Neuronal stem cell (in vitro differentiated cells): ENCODE data around the gene ISCU.
A peak's percentile ranks its signal among the peaks of the same experiment; 100 is the strongest.
"Not testable (repeated sequence)": the region's sequence is repeated elsewhere in the genome, so short reads cannot be mapped to it uniquely, and the experiment has no call there.

ENCODE experiments used
- DNase-seq: peaks from one replicate; pipeline ENCODE4 v3.0.0-alpha.2; 2013; ENCODE audit warnings: low spot score
- H2AFZ ChIP-seq: one replicate; pipeline ENCODE4 v1.6.1; 2013; ENCODE audit warnings: mild to moderate bottlenecking, low read length, inconsistent platforms
- H2AK5ac ChIP-seq: 2 replicates; pipeline ENCODE4 v1.6.1; 2013; ENCODE audit warnings: low read depth, mild to moderate bottlenecking, inconsistent platforms, low read length, moderate library complexity, mixed read lengths
- H2BK120ac ChIP-seq: 2 replicates; pipeline ENCODE4 v1.6.1; 2013; ENCODE audit warnings: low read depth, mild to moderate bottlenecking, inconsistent platforms, low read length, moderate library complexity, mixed read lengths
- H2BK12ac ChIP-seq: one replicate; pipeline ENCODE4 v1.6.1; 2013; ENCODE audit warnings: low read length, inconsistent platforms
- H2BK15ac ChIP-seq: 2 replicates; pipeline ENCODE4 v1.6.1; 2013; ENCODE audit warnings: mild to moderate bottlenecking, low read length, inconsistent platforms, mixed read lengths
- H2BK5ac ChIP-seq: one replicate; pipeline ENCODE4 v1.6.1; 2013; ENCODE audit warnings: inconsistent platforms, mild to moderate bottlenecking, low read length, moderate library complexity
- H3K14ac ChIP-seq: one replicate; pipeline ENCODE4 v1.6.1; 2013; ENCODE audit warnings: low read length, inconsistent platforms
- H3K18ac ChIP-seq: 2 replicates; pipeline ENCODE4 v1.6.1; 2013; ENCODE audit warnings: low read length, inconsistent platforms
- H3K23ac ChIP-seq: 2 replicates; pipeline ENCODE4 v1.6.1; 2013; ENCODE audit warnings: low read depth, mild to moderate bottlenecking, mixed read lengths, low read length, inconsistent platforms; ENCODE audit not compliant: poor library complexity
- H3K27ac ChIP-seq: replicated peaks from 3 replicates; pipeline ENCODE4 v1.5.1; 2013; ENCODE audit warnings: low read length, inconsistent platforms
- H3K27me3 ChIP-seq, 3 experiments: 2 replicates each; pipeline ENCODE4 v1.6.1; 2013; ENCODE audit warnings: low read length in 3 of 3, mild to moderate bottlenecking in 2 of 3, inconsistent platforms in 1 of 3, low read depth in 1 of 3, mixed read lengths in 1 of 3, moderate library complexity in 1 of 3; ENCODE audit not compliant: control insufficient read depth in 3 of 3, insufficient read depth in 3 of 3
- H3K36me3 ChIP-seq, 2 donors: replicated peaks in 1 of 2; 2 replicates each; pipeline ENCODE4 v1.6.1; 2013; ENCODE audit warnings: low read length in 2 of 2; ENCODE audit not compliant: control insufficient read depth in 2 of 2, insufficient read depth in 2 of 2
- H3K4ac ChIP-seq: 2 replicates; pipeline ENCODE4 v1.6.1; 2013; ENCODE audit warnings: inconsistent platforms, mild to moderate bottlenecking, low read length, moderate library complexity
- H3K4me1 ChIP-seq, 2 donors: 1 replicate in 1 of 2; 2 replicates in 1 of 2; pipeline ENCODE4 v1.6.1; 2013; ENCODE audit warnings: low read length in 2 of 2, low read depth in 1 of 2; ENCODE audit not compliant: control insufficient read depth in 2 of 2, insufficient read depth in 1 of 2
- H3K4me2 ChIP-seq: one replicate; pipeline ENCODE4 v1.6.1; 2013; ENCODE audit warnings: mild to moderate bottlenecking, low read length, inconsistent platforms; ENCODE audit not compliant: insufficient read depth, poor library complexity, severe bottlenecking
- H3K4me3 ChIP-seq, 2 donors: 2 replicates each; pipeline ENCODE4 v1.5.1; 2013; ENCODE audit warnings: low read length in 2 of 2, mild to moderate bottlenecking in 2 of 2, inconsistent platforms in 1 of 2, moderate library complexity in 1 of 2
- H3K79me1 ChIP-seq: one replicate; pipeline ENCODE4 v1.6.1; 2013; ENCODE audit warnings: low read depth, mild to moderate bottlenecking, inconsistent platforms, low read length, moderate library complexity
- H3K9ac ChIP-seq: one replicate; pipeline ENCODE4 v1.6.1; 2013; ENCODE audit warnings: mild to moderate bottlenecking, low read depth, low read length, inconsistent platforms; ENCODE audit not compliant: poor library complexity
- H3K9me3 ChIP-seq, 2 donors: replicated peaks in 1 of 2; 2 replicates each; pipeline versions ENCODE3 to v1.6.1; 2013; ENCODE audit warnings: low read length in 2 of 2, mild to moderate bottlenecking in 2 of 2, inconsistent platforms in 1 of 2, low read depth in 1 of 2, mixed read lengths in 1 of 2, moderate library complexity in 1 of 2; ENCODE audit not compliant: control insufficient read depth in 2 of 2, insufficient read depth in 1 of 2
- H4K8ac ChIP-seq: one replicate; pipeline ENCODE4 v1.6.1; 2013; ENCODE audit warnings: low read depth, mild to moderate bottlenecking, inconsistent platforms, low read length, moderate library complexity
- H4K91ac ChIP-seq: one replicate; pipeline ENCODE4 v1.6.1; 2013; ENCODE audit warnings: low read length, low read depth, mild to moderate bottlenecking, inconsistent platforms; ENCODE audit not compliant: poor library complexity
- WGBS, 2 donors: extraction: QIAGEN DNeasy Blood & Tissue Kit; methylation state at CpG; one replicate each; pipeline ENCODE4 v1.1.7; 2013; ENCODE audit warnings: missing lambda C conversion rate in 2 of 2, mixed read lengths in 1 of 2; ENCODE audit not compliant: insufficient read length in 2 of 2, insufficient replicate concordance in 1 of 2; ENCODE audit errors: extremely low coverage in 2 of 2; 5-methylcytosine and 5-hydroxymethylcytosine counted together

The ISCU gene

GRCh38 chr12:108589840-108590229 is 27.4 kb downstream of the ISCU start:
- Histone ChIP-seq H4K8ac (no peak overlapping the region), H2AFZ (peak overlapping the region; percentile 82), H3K4me2 (no peak overlapping the region), H3K4me1 (peaks cover 12 to 16% of the 10 kb centered on the region in 2 donors), H3K18ac (peak overlapping the region; percentile 73), H2AK5ac (peak overlapping the region; percentile 68), H3K9ac (no peak overlapping the region), H3K9me3 (no peaks in the 10 kb centered on the region), H2BK12ac (no peak overlapping the region), H2BK15ac (no peak overlapping the region), H3K27ac (no peak overlapping the region), H3K79me1 (no peaks in the 10 kb centered on the region), H3K14ac (no peak overlapping the region), H3K36me3 (no peaks in the 10 kb centered on the region), H3K27me3 (peaks cover 0 to 6% (median 0%) of the 10 kb centered on the region in 3 experiments), H3K4ac (peak overlapping the region; percentile 7), H3K23ac (no peak overlapping the region), H2BK5ac (no peak overlapping the region), H4K91ac (no peak overlapping the region), H2BK120ac (peak overlapping the region; percentile 17), H3K4me3 (no peak overlapping the region)
- DNase-seq, result no peak
- WGBS, 2 donors, result no CpG with 5 or more reads among the region's 7 CpGs

GRCh38 chr12:108590463-108590862 is 28.1 kb downstream of the ISCU start:
- not testable (repeated sequence) for H3K27ac ChIP-seq, H2BK15ac ChIP-seq, H2AFZ ChIP-seq, H3K14ac ChIP-seq, H2BK5ac ChIP-seq, H3K9ac ChIP-seq, H3K36me3 ChIP-seq, H3K4me3 ChIP-seq, H4K8ac ChIP-seq, H3K9me3 ChIP-seq, H3K4ac ChIP-seq, H4K91ac ChIP-seq, H3K27me3 ChIP-seq, DNase-seq, H3K4me2 ChIP-seq, H3K18ac ChIP-seq, H2AK5ac ChIP-seq, H2BK120ac ChIP-seq, H3K23ac ChIP-seq, H2BK12ac ChIP-seq, H3K79me1 ChIP-seq
- H3K4me1 ChIP-seq, result peaks cover 12 to 16% of the 10 kb centered on the region in 2 donors
- WGBS, 2 donors, result no CpG with 5 or more reads among the region's 9 CpGs

GRCh38 chr12:108591267-108591980 is 29.0 kb downstream of the ISCU start:
- H2BK5ac ChIP-seq, result no peak overlapping the region

GRCh38 chr12:108592033-108592909 is 29.9 kb downstream of the ISCU start:
- no peak overlapping the region for H2AFZ ChIP-seq
- H2BK15ac ChIP-seq, result peak overlapping the region; percentile 13
- no peak overlapping the region for H3K4me3 ChIP-seq
- H3K18ac ChIP-seq, result no peak overlapping the region
- peak overlapping the region; percentile 31 for H2BK5ac ChIP-seq
- H3K79me1 ChIP-seq, result no peaks in the 10 kb centered on the region
- H3K9me3 ChIP-seq, result no peaks in the 10 kb centered on the region
- WGBS, 2 donors, result no CpG with 5 or more reads among the region's 25 CpGs
- peaks cover 16 to 18% of the 10 kb centered on the region in 2 donors for H3K4me1 ChIP-seq
- no peak overlapping the region for H4K8ac ChIP-seq
- no peak overlapping the region for H3K27ac ChIP-seq
- H3K4ac ChIP-seq, result no peak overlapping the region
- no peak overlapping the region for H4K91ac ChIP-seq
- H3K4me2 ChIP-seq, result no peak overlapping the region
- no peak overlapping the region for H2BK120ac ChIP-seq
- no peak overlapping the region for H2BK12ac ChIP-seq
- no peaks in the 10 kb centered on the region for H3K36me3 ChIP-seq
- no peak overlapping the region for H3K23ac ChIP-seq
- peak overlapping the region; percentile 32 for H3K14ac ChIP-seq
- H2AK5ac ChIP-seq, result peak overlapping the region; percentile 44
- H3K27me3 ChIP-seq, result peaks cover 0 to 6% (median 0%) of the 10 kb centered on the region in 3 experiments
- no peak for DNase-seq
- H3K9ac ChIP-seq, result no peak overlapping the region

More at GRCh38 chr12:108591267-108591980, 29.0 kb downstream of the ISCU start:
- Histone ChIP-seq H4K8ac (no peak overlapping the region), H3K36me3 (no peaks in the 10 kb centered on the region), H3K27ac (no peak overlapping the region), H3K27me3 (peaks cover 0 to 6% (median 0%) of the 10 kb centered on the region in 3 experiments), H3K18ac (peak overlapping the region; percentile 75), H2BK12ac (peak overlapping the region; percentile 26), H2AFZ (no peak overlapping the region), H3K79me1 (no peaks in the 10 kb centered on the region), H3K4ac (no peak overlapping the region), H3K9me3 (no peaks in the 10 kb centered on the region), H3K4me3 (no peak overlapping the region), H2BK120ac (peak overlapping the region; percentile 13), H3K4me2 (no peak overlapping the region), H2BK15ac (peak overlapping the region; percentile 43), H4K91ac (peak overlapping the region; percentile 64), H2AK5ac (peak overlapping the region; percentile 26), H3K14ac (no peak overlapping the region), H3K4me1 (peaks cover 12 to 17% of the 10 kb centered on the region in 2 donors), H3K9ac (no peak overlapping the region), H3K23ac (no peak overlapping the region)
- WGBS, 2 donors, result no CpG with 5 or more reads among the region's 22 CpGs
- no peak for DNase-seq
